22Rv1 (cell line): Measurements from ENCODE around the gene SEMA6B.

Source experiments
- ZFX ChIP-seq: fragments of 450-650 bp; IDR thresholded peaks from 2 replicates; pipeline ENCODE4 v1.6.1; 2017; ENCODE audit warnings: antibody characterized with exemption, borderline replicate concordance
- TF ChIP-seq, protein P1 (sequence below): fragments of 450-650 bp; IDR thresholded peaks from 2 replicates; pipeline ENCODE4 v1.5.1; 2017; ENCODE audit warnings: mild to moderate bottlenecking

DNA sequence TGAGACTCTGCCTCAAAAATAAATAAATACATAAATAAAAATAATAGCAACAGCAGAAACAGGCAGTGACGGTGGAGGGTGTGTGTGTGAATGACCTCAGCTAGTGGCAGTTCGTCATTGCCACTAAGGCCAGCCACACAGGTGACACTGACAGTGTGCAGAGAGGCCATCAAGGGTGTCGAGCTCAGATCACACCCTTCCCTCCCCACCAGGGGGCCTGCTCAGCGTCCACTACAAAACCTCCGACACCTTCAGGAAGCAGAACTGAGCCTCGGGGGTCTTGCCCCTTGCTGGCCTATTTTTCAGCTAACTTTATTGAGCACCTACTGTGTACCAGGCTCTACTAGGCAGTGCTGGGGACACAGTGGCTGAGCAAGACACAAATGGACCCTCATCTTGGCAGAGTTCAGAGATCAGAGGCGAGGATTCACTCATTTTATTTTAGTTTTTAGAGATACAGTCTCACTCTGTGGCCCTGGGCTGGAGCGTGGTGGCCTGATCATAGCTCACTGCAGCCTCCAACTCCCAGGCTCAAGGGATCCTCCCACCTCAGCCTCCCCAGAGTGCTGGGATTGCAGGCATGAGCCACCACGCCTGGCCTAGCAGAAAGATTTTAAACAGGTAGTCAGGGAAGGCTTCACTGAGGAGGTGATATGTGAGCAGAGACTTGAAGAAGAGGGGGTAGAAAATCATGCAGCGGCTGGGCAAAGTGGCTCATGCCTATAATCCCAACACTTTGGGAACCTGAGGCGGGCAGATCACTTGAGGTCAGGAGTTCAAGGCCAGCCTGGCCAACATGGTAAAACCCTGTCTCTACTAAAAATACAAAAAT lies 30.3 kb upstream of the SEMA6B start:
- TF ChIP-seq, protein P1, sequence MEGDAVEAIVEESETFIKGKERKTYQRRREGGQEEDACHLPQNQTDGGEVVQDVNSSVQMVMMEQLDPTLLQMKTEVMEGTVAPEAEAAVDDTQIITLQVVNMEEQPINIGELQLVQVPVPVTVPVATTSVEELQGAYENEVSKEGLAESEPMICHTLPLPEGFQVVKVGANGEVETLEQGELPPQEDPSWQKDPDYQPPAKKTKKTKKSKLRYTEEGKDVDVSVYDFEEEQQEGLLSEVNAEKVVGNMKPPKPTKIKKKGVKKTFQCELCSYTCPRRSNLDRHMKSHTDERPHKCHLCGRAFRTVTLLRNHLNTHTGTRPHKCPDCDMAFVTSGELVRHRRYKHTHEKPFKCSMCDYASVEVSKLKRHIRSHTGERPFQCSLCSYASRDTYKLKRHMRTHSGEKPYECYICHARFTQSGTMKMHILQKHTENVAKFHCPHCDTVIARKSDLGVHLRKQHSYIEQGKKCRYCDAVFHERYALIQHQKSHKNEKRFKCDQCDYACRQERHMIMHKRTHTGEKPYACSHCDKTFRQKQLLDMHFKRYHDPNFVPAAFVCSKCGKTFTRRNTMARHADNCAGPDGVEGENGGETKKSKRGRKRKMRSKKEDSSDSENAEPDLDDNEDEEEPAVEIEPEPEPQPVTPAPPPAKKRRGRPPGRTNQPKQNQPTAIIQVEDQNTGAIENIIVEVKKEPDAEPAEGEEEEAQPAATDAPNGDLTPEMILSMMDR: peak; percentile 45
- no peak for TF ChIP-seq ZFX
